Esophagus squamous epithelium (tissue), 5 donors: ENCODE data around the gene WDR75. TPM values are rescaled to one million over a fixed set of nuclear protein-coding genes. Genes with fewer than 3 reads are reported as not detected.
A peak's percentile ranks its signal among the peaks of the same experiment; 100 is the strongest.

Experiments used
- DNase-seq: peaks from one replicate; lab custom pipeline; 2025; lab: John Stamatoyannopoulos, UW
- H3K27ac ChIP-seq, 4 donors: fragments of 200-600 bp; sonication (generic); one replicate each; pipeline ENCODE4 v1.5.1; 2016 to 2019; ENCODE audit warnings: mild to moderate bottlenecking in 1 of 4
- H3K27me3 ChIP-seq, 4 donors: fragments of 200-600 bp; sonication (generic); 1 replicate in 3 of 4; 2 replicates in 1 of 4; pipeline versions ENCODE4 v1.5.1 to v1.6.0; 2017 to 2021; ENCODE audit warnings: antibody characterized with exemption in 1 of 4
- H3K36me3 ChIP-seq, 3 donors: fragments of 200-600 bp; sonication (generic); one replicate each; pipeline ENCODE4 v1.5.1; 2016 to 2019
- H3K4me1 ChIP-seq, 3 donors: fragments of 200-600 bp; sonication (generic); one replicate each; pipeline ENCODE4 v1.5.1; 2017 to 2019
- H3K4me3 ChIP-seq, 4 donors: fragments of 200-600 bp; sonication (generic); 1 replicate in 3 of 4; 2 replicates in 1 of 4; pipeline ENCODE4 v1.5.1; 2016 to 2019; ENCODE audit warnings: mild to moderate bottlenecking in 2 of 4, moderate library complexity in 1 of 4
- H3K9me3 ChIP-seq, 3 donors: fragments of 200-600 bp; sonication (generic); one replicate each; pipeline ENCODE4 v1.5.1; 2016 to 2019
- POLR2A ChIP-seq, 4 donors: fragments of 450-650 bp; IDR thresholded peaks; one replicate each; pipeline ENCODE4 v1.6.1; 2017; ENCODE audit warnings: antibody characterized with exemption in 4 of 4, mild to moderate bottlenecking in 4 of 4, moderate library complexity in 3 of 4
- WGBS, 2 donors: methylation state at CpG; one replicate each; pipeline ENCODE4 v1.1.5; 2018; 5-methylcytosine and 5-hydroxymethylcytosine counted together
- intact Hi-C: fragments of 100-400 bp; cut with DNase I; formaldehyde crosslinking; loops from one replicate; pipeline ENCODE4 v1.15.0; 2022
- total RNA-seq, 4 donors: library from RNA; depleted of rRNA; stranded (reverse); fragments of >200 nt; gene quantifications; one replicate each; pipeline ENCODE4 v1.1.0, GENCODE V29; 2016
- TF ChIP-seq, protein P1 (sequence below), 6 experiments: fragments of 450-650 bp in 4 of 6; fragments of 200-600 bp in 2 of 6; sonication (generic) in 2 of 6; IDR thresholded peaks; one replicate each; pipeline ENCODE4 v1.5.1; 2016 to 2019; ENCODE audit warnings: antibody characterized with exemption in 6 of 6, mild to moderate bottlenecking in 4 of 6, moderate library complexity in 4 of 6
- donor health status: DM: yes; HTN: yes; CAD: no.

Gene WDR75
- total RNA-seq: 10 to 100 TPM; 15.8 to 44.4 (median 30.6) TPM

DNA sequence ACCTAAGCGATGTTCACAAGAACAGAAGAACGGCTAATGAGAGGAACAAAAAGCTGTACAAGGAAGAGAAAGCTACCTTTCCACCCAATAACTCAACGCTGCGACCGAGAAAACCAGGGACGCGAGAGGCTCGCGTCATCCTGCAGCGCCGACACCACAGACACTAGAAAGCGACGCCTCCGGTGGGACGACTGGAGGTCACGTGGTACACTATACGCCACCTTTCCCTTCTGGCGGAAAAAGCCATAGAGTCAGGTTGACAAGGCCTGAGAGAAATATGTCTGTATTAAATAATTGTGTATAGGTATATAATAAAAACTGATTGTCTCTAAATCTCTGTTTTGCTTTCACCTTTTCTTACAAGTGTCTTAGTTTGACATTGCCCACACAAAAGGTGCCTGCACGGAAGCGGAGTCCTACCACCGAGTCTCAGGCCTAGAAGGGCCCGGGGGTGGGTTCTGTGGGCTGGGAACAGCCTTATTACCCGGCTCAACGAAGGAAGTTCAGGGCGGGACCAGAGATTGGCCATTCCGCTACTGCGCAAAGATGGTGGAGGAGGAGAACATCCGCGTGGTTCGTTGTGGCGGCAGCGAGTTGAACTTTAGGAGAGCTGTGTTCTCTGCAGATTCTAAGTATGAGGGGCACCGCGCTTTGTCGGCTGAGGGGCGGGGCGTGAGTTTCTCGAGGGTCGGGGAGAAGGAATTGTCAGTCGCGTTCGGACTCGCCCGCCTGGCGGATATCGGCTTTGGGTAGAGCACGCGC lies at the start of gene WDR75:
Gene WDR75, plus strand, starts transcription at position 528 of the 762 bp plus-strand sequence. Its CDS starts 19 bp downstream, at position 547.
- peaks cover 0 to 4% (median 0%) of the 10 kb centered on the region in 3 donors for H3K36me3 ChIP-seq
- peak; percentile 76 for DNase-seq
- H3K9me3 ChIP-seq: no peaks in the 10 kb centered on the region
- H3K4me3 ChIP-seq: peak within 1 kb of the TSS; percentile 78 to 86 (median 80)
- peak within 1 kb of the TSS; percentile 88 to 96 (median 94) for H3K27ac ChIP-seq
- intact Hi-C loops: no loop called here
- no peaks in the 10 kb centered on the region for H3K27me3 ChIP-seq
- 0 to 1% methylated on average over 21 to 35 of the region's 48 CpGs for WGBS, 2 donors
- H3K4me1 ChIP-seq: peaks cover 0 to 40% (median 28%) of the 10 kb centered on the region in 3 donors
- TF ChIP-seq, protein P1, sequence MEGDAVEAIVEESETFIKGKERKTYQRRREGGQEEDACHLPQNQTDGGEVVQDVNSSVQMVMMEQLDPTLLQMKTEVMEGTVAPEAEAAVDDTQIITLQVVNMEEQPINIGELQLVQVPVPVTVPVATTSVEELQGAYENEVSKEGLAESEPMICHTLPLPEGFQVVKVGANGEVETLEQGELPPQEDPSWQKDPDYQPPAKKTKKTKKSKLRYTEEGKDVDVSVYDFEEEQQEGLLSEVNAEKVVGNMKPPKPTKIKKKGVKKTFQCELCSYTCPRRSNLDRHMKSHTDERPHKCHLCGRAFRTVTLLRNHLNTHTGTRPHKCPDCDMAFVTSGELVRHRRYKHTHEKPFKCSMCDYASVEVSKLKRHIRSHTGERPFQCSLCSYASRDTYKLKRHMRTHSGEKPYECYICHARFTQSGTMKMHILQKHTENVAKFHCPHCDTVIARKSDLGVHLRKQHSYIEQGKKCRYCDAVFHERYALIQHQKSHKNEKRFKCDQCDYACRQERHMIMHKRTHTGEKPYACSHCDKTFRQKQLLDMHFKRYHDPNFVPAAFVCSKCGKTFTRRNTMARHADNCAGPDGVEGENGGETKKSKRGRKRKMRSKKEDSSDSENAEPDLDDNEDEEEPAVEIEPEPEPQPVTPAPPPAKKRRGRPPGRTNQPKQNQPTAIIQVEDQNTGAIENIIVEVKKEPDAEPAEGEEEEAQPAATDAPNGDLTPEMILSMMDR (IDR thresholded peaks at IDR 0.05): peak in 2 of 6 experiments; percentile 10 to 27
- peak in 3 of 4 donors; percentile 60 to 69 (median 66) for TF ChIP-seq POLR2A (IDR thresholded peaks at IDR 0.05)

DNA sequence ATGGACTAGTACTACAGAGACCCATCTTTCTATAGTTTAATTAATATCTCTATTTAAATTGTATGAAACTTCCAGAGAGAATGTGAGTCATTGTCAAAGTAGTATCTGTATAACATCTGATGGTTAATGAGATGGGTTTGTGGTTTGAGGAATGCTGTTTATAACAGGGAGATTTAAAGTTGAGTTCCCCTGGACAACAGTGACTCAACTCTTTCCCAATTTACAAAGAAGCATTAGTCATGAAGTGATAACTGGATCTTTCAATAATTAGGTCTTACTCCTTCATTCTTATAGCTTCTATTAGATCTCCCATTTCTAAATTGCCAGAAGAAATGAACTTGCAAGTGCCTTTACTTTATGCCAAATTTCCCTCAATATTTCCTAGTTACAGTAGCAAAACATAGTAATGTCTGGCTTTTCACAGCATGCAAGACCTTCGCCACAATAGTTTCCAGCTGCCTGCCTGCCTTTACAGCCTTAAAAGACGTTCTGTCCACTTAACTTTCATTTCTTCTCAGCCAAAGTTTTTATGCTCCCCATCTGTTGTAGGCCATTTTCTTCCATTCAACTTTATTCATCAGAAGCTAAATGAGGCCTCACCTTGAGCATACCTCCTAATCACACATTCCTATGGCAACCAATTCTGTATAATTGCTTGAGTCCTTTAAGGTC lies 47.7 kb upstream of the WDR75 start:
- H3K27me3 ChIP-seq: no peaks in the 10 kb centered on the region
- no peaks in the 10 kb centered on the region for H3K9me3 ChIP-seq
- 38 to 44% methylated on average over 2 of the region's 2 CpGs for WGBS, 2 donors
- no peaks in the 10 kb centered on the region for H3K4me1 ChIP-seq
- peak overlapping the region; percentile 34 to 63 (median 48) for H3K27ac ChIP-seq
- TF ChIP-seq POLR2A (IDR thresholded peaks at IDR 0.05): no peak
- TF ChIP-seq, protein P1 (IDR thresholded peaks at IDR 0.05): no peak
- no peaks in the 10 kb centered on the region for H3K36me3 ChIP-seq
- no peak overlapping the region for H3K4me3 ChIP-seq
- DNase-seq: no peak
- intact Hi-C loops: no loop called here

DNA sequence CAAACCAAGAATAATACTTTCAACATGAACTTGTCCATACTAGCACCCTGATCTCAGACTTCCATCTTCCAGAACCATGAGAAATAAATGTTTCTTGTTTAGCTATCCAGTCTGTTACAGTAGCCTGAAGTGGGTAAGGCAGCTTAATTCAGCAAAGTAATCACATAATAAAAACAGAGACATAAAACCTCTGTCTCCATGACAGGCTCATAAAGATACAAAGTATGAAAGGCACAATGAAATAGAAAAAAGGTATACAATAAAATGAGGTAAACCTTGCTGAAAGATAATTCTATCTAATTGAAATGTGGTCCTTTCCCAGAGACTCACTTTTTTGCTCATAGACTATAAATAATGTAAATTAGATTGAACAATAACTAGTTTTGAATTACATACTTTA lies 46.7 kb upstream of the WDR75 start:
- Histone ChIP-seq H3K27me3 (no peaks in the 10 kb centered on the region), H3K9me3 (no peaks in the 10 kb centered on the region), H3K36me3 (no peaks in the 10 kb centered on the region), H3K4me1 (no peaks in the 10 kb centered on the region), H3K27ac (peak overlapping the region in 3 of 4 donors; percentile 51 to 63 (median 54)), H3K4me3 (no peak overlapping the region)
- TF ChIP-seq, protein P1 (IDR thresholded peaks at IDR 0.05): no peak
- no peak for TF ChIP-seq POLR2A (IDR thresholded peaks at IDR 0.05)
- no peak for DNase-seq
- intact Hi-C loops: no loop called here

DNA sequence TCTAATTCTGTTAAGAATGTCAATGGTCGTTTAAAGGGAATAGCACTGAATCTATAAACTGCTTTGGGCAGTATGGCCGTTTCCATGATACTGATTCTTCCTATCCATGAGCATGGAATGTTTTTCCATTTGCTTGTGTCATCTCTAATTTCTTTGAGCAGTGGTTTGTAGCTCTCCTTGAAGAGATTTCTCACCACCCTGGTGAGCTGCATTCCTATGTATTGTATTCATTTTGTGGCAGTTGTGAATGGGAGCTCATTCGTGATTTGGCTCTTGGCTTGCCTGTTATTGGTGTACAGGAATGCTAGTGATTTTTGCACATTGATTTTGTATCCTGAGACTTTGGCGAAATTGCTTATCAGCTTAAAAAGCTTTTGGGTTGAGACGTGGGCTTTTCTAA lies 38.3 kb upstream of the WDR75 start:
- Histone ChIP-seq H3K9me3 (no peaks in the 10 kb centered on the region), H3K4me1 (peaks cover 0 to 5% (median 0%) of the 10 kb centered on the region in 3 donors), H3K4me3 (no peak overlapping the region), H3K27me3 (no peaks in the 10 kb centered on the region), H3K36me3 (no peaks in the 10 kb centered on the region), H3K27ac (no peak overlapping the region)
- TF ChIP-seq POLR2A (IDR thresholded peaks at IDR 0.05): no peak
- TF ChIP-seq, protein P1 (IDR thresholded peaks at IDR 0.05): no peak
- intact Hi-C loops: no loop called here
- WGBS, 2 donors: 64 to 75% methylated on average over 5 of the region's 5 CpGs
- no peak for DNase-seq
